ENCODE measurements around the gene MED12. TPM values are rescaled to one million over a fixed set of nuclear protein-coding genes. Genes with fewer than 3 reads are reported as not detected.

MED12 gene
- polyA plus RNA-seq, 1 experiment: 12.4 TPM

- DNase-seq (ENCODE audit: low read depth): no peak
- CTCF ChIA-PET: no interaction called here
- Histone ChIP-seq H3K4me3 (ENCODE audit: low read depth, low read length) (no peak overlapping the region), H3K36me3 (ENCODE audit: control insufficient read depth, insufficient read depth, low read length) (no peaks in the 10 kb centered on the region), H3K27me3 (ENCODE audit: control insufficient read depth, insufficient read depth, low read length) (no peaks in the 10 kb centered on the region)
- no peak for TF ChIP-seq CTCF (IDR thresholded peaks at IDR 0.05; ENCODE audit: insufficient read depth, low read depth, low read length)
- POLR2A ChIA-PET: no interaction called here
Observed at GRCh38 chrX:71166461-71166860, 48.1 kb downstream of the MED12 start.

GRCh38 chrX:71167031-71167781 is 48.8 kb downstream of the MED12 start:
- ChIA-PET CTCF (no interaction called here), POLR2A (no interaction called here)
- no peak for TF ChIP-seq CTCF (IDR thresholded peaks at IDR 0.05; ENCODE audit: insufficient read depth, low read depth, low read length)
- H3K36me3 ChIP-seq (ENCODE audit: control insufficient read depth, insufficient read depth, low read length): no peaks in the 10 kb centered on the region
- no peak overlapping the region for H3K4me3 ChIP-seq (ENCODE audit: low read depth, low read length)
- no peak for DNase-seq (ENCODE audit: low read depth)
- no peaks in the 10 kb centered on the region for H3K27me3 ChIP-seq (ENCODE audit: control insufficient read depth, insufficient read depth, low read length)

GRCh38 chrX:71168134-71168533 is 49.7 kb downstream of the MED12 start:
- no peak for TF ChIP-seq CTCF (IDR thresholded peaks at IDR 0.05; ENCODE audit: insufficient read depth, low read depth, low read length)
- POLR2A ChIA-PET: no interaction called here
- H3K36me3 ChIP-seq (ENCODE audit: control insufficient read depth, insufficient read depth, low read length): no peaks in the 10 kb centered on the region
- H3K4me3 ChIP-seq (ENCODE audit: low read depth, low read length): no peak overlapping the region
- no peaks in the 10 kb centered on the region for H3K27me3 ChIP-seq (ENCODE audit: control insufficient read depth, insufficient read depth, low read length)
- no peak for DNase-seq (ENCODE audit: low read depth)
- CTCF ChIA-PET: no interaction called here

- H3K36me3 ChIP-seq (ENCODE audit: control insufficient read depth, insufficient read depth, low read length): no peaks in the 10 kb centered on the region
- no peak for DNase-seq (ENCODE audit: low read depth)
- POLR2A ChIA-PET: no interaction called here
- no peak overlapping the region for H3K4me3 ChIP-seq (ENCODE audit: low read depth, low read length)
- no peak for TF ChIP-seq CTCF (IDR thresholded peaks at IDR 0.05; ENCODE audit: insufficient read depth, low read depth, low read length)
- CTCF ChIA-PET: no interaction called here
- H3K27me3 ChIP-seq (ENCODE audit: control insufficient read depth, insufficient read depth, low read length): no peaks in the 10 kb centered on the region
Observed at GRCh38 chrX:71169586-71169985, 51.2 kb downstream of the MED12 start.

GRCh38 chrX:71170660-71171059 is 52.3 kb downstream of the MED12 start:
- Histone ChIP-seq H3K36me3 (ENCODE audit: control insufficient read depth, insufficient read depth, low read length) (no peaks in the 10 kb centered on the region), H3K27me3 (ENCODE audit: control insufficient read depth, insufficient read depth, low read length) (no peaks in the 10 kb centered on the region), H3K4me3 (ENCODE audit: low read depth, low read length) (no peak overlapping the region)
- no peak for DNase-seq (ENCODE audit: low read depth)
- ChIA-PET CTCF (no interaction called here), POLR2A (no interaction called here)
- TF ChIP-seq CTCF (IDR thresholded peaks at IDR 0.05; ENCODE audit: insufficient read depth, low read depth, low read length): no peak

Measured in BJ (cell line).